Measurements from ENCODE around the gene SH2D5.

- TF ChIP-seq POLR2A (IDR thresholded peaks at IDR 0.05) (no peak), CTCF (IDR thresholded peaks at IDR 0.05) (no peak), POLR2AphosphoS5 (IDR thresholded peaks at IDR 0.05) (no peak)
Measured at GRCh38 chr1:20711285-20712214, 21.0 kb downstream of the SH2D5 start.

Data from prostate gland (tissue), 2 donors.